GM20000 (cell line): ENCODE results near the gene ROPN1.

Source experiments
- DNase-seq: peaks from one replicate; pipeline ENCODE4 v3.0.0; 2012; ENCODE audit warnings: low spot score
- CTCF ChIP-seq: IDR thresholded peaks from 2 replicates; pipeline ENCODE4 v1.5.1; 2012; ENCODE audit warnings: mild to moderate bottlenecking, control low read depth; ENCODE audit errors: extremely low read depth, missing control alignments

Gene ROPN1

DNA sequence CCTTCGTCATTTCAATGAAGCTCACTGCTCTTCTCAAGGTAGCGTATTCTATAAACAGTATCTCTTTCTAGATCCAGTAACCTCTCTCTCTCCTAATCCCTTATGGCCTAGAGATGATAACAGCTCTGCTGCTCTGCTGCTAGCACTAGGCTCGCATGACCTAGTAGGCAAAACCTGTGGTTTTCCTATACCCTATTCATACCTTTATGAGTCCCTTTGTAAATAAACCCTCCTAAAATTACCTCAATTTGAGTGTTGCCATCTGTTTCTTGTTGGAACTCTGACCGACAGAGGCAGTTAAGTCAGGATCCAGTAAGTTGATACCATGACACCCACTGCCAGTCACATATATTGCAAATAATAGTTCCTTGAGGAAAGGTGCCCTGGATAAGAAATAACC is 38.2 kb downstream of the ROPN1 start:
- no peak for TF ChIP-seq CTCF
- no peak for DNase-seq

GRCh38 chr3:123952844-123953520 is 38.9 kb downstream of the ROPN1 start:
- no peak for DNase-seq
- no peak for TF ChIP-seq CTCF

DNA sequence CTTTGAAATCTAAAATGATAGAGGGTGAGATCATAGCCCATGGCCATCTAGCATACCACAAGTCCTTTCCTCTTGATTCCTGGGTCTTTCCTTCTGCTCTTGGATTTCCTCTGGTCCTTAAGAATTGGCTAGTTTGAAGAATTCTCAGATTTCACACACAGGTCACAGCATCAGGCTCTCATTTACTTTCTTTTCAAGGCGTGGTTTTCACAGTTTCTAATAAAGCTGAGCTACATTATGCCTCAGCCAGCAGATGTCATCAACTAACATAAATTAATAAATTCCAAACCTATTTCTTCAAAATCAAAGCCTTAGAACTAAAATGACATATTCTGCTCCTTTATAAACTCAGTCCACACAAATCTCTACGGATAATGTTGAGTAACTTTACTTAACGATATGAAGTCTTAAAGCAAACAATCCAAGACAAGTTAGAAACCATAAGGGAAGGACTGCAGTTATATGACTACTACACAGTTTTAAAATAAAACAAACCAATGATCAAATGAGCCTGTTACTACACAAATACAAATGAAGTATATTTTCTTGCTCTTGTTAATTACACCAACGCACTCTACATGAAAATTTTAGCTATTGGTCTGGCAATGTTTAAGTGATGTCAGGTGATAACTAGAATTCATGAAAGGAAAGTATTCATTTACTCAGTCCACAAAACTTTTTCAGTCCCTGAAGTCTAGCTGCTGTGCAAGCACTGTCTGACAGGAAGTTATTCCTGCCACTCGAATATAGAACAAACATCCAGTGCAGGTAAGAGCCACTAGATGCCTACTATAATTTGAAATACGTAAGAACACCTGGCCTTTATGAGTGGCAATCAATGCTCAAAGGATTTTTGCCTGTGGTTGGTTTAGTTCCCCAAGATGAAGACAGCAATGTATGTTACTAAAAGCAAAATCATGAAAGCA is 40.1 kb downstream of the ROPN1 start:
- no peak for TF ChIP-seq CTCF
- no peak for DNase-seq

DNA sequence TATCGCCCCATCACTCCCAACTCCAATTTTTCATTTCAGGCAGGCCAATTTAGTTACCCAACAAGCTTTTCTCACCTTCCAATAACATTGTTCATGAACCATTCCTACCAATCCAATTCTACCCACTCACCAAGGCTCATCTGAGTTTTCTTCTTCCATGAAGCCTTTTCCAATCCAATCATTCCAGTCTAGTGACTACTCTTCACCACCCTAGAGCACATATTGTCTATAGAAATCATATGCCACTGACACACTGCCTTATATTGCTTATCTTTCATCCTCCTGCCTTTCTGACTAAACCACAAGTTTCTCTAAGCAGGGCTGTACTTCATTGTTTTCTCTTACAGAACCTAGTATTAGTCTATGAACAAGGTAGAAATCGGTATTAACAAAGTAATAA is 42.3 kb downstream of the ROPN1 start:
- no peak for TF ChIP-seq CTCF
- DNase-seq = no peak

DNA sequence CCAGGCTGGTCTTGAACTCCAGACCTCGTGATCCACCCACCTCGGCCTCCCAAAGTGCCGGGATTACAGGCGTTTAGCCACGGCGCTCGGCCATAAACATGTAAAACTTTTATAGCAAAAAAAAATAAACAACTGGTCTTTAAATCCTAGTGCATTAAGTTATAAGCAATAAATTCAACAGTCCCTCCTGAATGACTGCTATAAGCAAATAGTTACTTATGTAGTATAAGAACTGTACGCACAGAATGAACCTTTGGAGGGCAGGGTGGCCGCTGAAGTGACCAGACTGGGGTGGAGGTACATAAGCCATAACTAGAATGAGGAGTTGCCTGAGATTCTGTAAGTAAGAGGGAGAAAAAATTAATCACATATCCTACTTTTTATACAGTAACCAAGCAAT is 43.5 kb downstream of the ROPN1 start:
- no peak for DNase-seq
- no peak for TF ChIP-seq CTCF

DNA sequence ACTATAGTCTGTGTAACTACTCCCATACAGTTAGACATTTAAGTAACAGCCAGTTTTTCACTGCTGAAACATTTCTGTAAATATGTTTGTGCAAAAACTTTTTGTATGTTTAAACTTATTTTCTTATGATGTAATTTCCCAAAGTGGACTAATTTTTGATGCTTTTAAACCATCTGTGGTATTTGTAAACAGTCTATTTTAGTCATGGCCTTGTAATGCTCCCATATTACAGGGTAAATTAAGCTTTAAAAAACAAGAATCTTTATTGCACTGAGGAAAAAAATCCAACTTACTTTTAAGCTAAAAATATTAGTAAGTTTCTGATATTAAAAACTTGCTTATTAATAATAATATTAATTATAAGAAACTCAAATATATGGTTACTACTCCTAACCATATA is 44.4 kb downstream of the ROPN1 start:
- DNase-seq = no peak
- no peak for TF ChIP-seq CTCF

DNA sequence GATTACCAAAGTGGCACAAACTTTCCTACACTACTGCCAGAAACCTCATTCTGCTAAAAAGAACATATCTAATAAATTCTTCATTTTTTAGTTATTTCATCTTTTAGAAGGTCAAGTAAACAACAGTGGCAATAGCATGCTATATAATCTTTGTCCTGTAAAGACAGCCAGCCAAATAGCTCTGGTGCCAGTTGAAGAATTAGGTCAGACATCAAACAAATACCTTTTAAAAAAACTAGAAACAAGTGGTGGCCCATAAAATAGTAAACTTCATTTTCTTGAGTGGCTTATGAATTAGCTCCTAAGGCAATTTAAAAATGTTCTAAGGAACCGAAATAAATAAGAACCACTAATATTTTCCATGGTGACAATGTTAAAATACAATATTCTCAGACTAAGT is 50.4 kb downstream of the ROPN1 start:
- TF ChIP-seq CTCF = no peak
- DNase-seq = no peak
